ENCODE measurements around the gene SFMBT2.
A peak's percentile ranks its signal among the peaks of the same experiment; 100 is the strongest.

The SFMBT2 gene

GRCh38 chr10:7410862-7411670 lies at the start of gene SFMBT2:
TSS of gene SFMBT2 (minus strand) at chr10:7411034. CDS start at chr10:7381898, 29,136 bp downstream.
- DNase-seq (ENCODE audit: low read depth): peak; percentile 33

GRCh38 chr10:7460006-7460405 lies 49.2 kb upstream of the SFMBT2 start:
- DNase-seq (ENCODE audit: low read depth): no peak

GRCh38 chr10:7458556-7458955 lies 47.7 kb upstream of the SFMBT2 start:
- DNase-seq (ENCODE audit: low read depth): no peak

- DNase-seq (ENCODE audit: low read depth): no peak
Observed at GRCh38 chr10:7457478-7458316, 46.9 kb upstream of the SFMBT2 start.

GRCh38 chr10:7449063-7449695 lies 38.3 kb upstream of the SFMBT2 start:
- DNase-seq (ENCODE audit: low read depth): no peak

- DNase-seq (ENCODE audit: low read depth): no peak
Observed at GRCh38 chr10:7445474-7446185, 34.8 kb upstream of the SFMBT2 start.

- DNase-seq (ENCODE audit: low read depth): no peak
Observed at GRCh38 chr10:7444551-7445121, 33.8 kb upstream of the SFMBT2 start.

- no peak for DNase-seq (ENCODE audit: low read depth)
Observed at GRCh38 chr10:7443036-7443435, 32.2 kb upstream of the SFMBT2 start.

- DNase-seq (ENCODE audit: low read depth): no peak
Observed at GRCh38 chr10:7441403-7442147, 30.7 kb upstream of the SFMBT2 start.

- DNase-seq (ENCODE audit: low read depth): no peak
Observed at GRCh38 chr10:7439696-7440095, 28.9 kb upstream of the SFMBT2 start.

- DNase-seq (ENCODE audit: low read depth): no peak
Observed at GRCh38 chr10:7438196-7438986, 27.6 kb upstream of the SFMBT2 start.

- no peak for DNase-seq (ENCODE audit: low read depth)
Observed at GRCh38 chr10:7436490-7437100, 25.8 kb upstream of the SFMBT2 start.

- DNase-seq (ENCODE audit: low read depth): no peak
Observed at GRCh38 chr10:7435674-7436073, 24.8 kb upstream of the SFMBT2 start.

GRCh38 chr10:7434378-7434777 lies 23.5 kb upstream of the SFMBT2 start:
- no peak for DNase-seq (ENCODE audit: low read depth)

GRCh38 chr10:7433861-7434260 lies 23.0 kb upstream of the SFMBT2 start:
- no peak for DNase-seq (ENCODE audit: low read depth)

GRCh38 chr10:7432884-7433726 lies 22.3 kb upstream of the SFMBT2 start:
- DNase-seq (ENCODE audit: low read depth): no peak

- no peak for DNase-seq (ENCODE audit: low read depth)
Observed at GRCh38 chr10:7428673-7429350, 18.0 kb upstream of the SFMBT2 start.

- no peak for DNase-seq (ENCODE audit: low read depth)
Observed at GRCh38 chr10:7426349-7426748, 15.5 kb upstream of the SFMBT2 start.
